HCT116 (cell line): Measurements from ENCODE around the gene PCDH9. TPM values are rescaled to one million over a fixed set of nuclear protein-coding genes. Genes with fewer than 3 reads are reported as not detected.

ENCODE experiments used
- ATAC-seq: fragments of 200-7000 bp; cut with Tn5 transposase; 2 replicates; pipeline ENCODE4 v1.9.1; 2020; ENCODE audit warnings: mild to moderate bottlenecking, moderate library complexity
- BruUV-seq: library from RNA; stranded (reverse); fragments of 400-500 nt; replicated peaks from 2 replicates; lab custom pipeline; 2021; lab: Mats Ljungman, UMichigan
- CTCF ChIA-PET: fragments of 300-600 bp; sonication (Branson Sonifier 250); formaldehyde crosslinking; loops from one replicate; lab custom pipeline; 2021; ENCODE audit warnings: antibody characterized with exemption; lab: Charles Lee
- POLR2A ChIA-PET: fragments of 300-600, 350-600 bp; sonication (Branson Sonifier 250); formaldehyde crosslinking; loops from one replicate; lab custom pipeline; 2021; ENCODE audit warnings: antibody characterized with exemption; lab: Charles Lee
- RAD21 ChIA-PET, 2 experiments: fragments of 300-600 bp; sonication (Branson Sonifier 250); formaldehyde crosslinking; loops; one replicate each; lab custom pipeline; 2023; ENCODE audit warnings: low total read pairs in 2 of 2; ENCODE audit not compliant: uncharacterized antibody in 2 of 2, unreplicated experiment in 2 of 2, low non-redundant PET in 1 of 2; lab: Charles Lee
- DNase-seq: peaks from one replicate; pipeline ENCODE4 v3.0.0-alpha.2; 2010; ENCODE audit warnings: low read depth, low spot score
- H2AFZ ChIP-seq: fragments of 200-600 bp; shearing (Covaris generic), sonication (generic); 2 replicates; pipeline ENCODE4 v1.6.1; 2017; ENCODE audit warnings: low read depth, mixed run types, mixed read lengths, antibody characterized with exemption, low read length; ENCODE audit not compliant: poor library complexity, severe bottlenecking
- H3K27ac ChIP-seq: 2 replicates; pipeline ENCODE4 v1.5.1; 2012; ENCODE audit warnings: low read depth, low read length
- H3K27me3 ChIP-seq: fragments of 200-600 bp; sonication (generic); 2 replicates; pipeline ENCODE4 v1.6.1; 2016; ENCODE audit warnings: mixed run types, low read length, mixed read lengths; ENCODE audit not compliant: insufficient read depth
- H3K36me3 ChIP-seq, 2 experiments: fragments of 200-500 bp in 1 of 2; fragments of 200-600 bp in 1 of 2; sonication (Bioruptor generic) in 1 of 2; sonication (generic) in 1 of 2; 2 replicates each; pipeline versions ENCODE4 v1.5.1 to v1.6.1; 2014 to 2016; ENCODE audit warnings: low read length in 2 of 2, inconsistent platforms in 1 of 2, mixed read lengths in 1 of 2, mixed run types in 1 of 2; ENCODE audit not compliant: insufficient read depth in 2 of 2, control insufficient read depth in 1 of 2
- H3K4me1 ChIP-seq, 2 experiments: fragments of 200-600 bp in 1 of 2; sonication (generic) in 1 of 2; 2 replicates each; pipeline versions ENCODE4 v1.5.1 to v1.6.1; 2012 to 2017; ENCODE audit warnings: low read length in 2 of 2, inconsistent platforms in 1 of 2, mild to moderate bottlenecking in 1 of 2, mixed read lengths in 1 of 2, mixed run types in 1 of 2, moderate library complexity in 1 of 2; ENCODE audit not compliant: insufficient read depth in 2 of 2, control insufficient read depth in 1 of 2
- H3K4me2 ChIP-seq: fragments of 200-600 bp; sonication (generic); 2 replicates; pipeline ENCODE4 v1.6.1; 2017; ENCODE audit warnings: mixed run types, low read length, mixed read lengths
- H3K4me3 ChIP-seq, 2 experiments: fragments of 200-600 bp in 1 of 2; sonication (generic) in 1 of 2; replicated peaks in 1 of 2; 2 replicates each; pipeline ENCODE4 v1.5.1; 2011 to 2016; ENCODE audit warnings: low read length in 2 of 2, control low read depth in 1 of 2, low read depth in 1 of 2, mild to moderate bottlenecking in 1 of 2, mixed read lengths in 1 of 2, mixed run types in 1 of 2
- H3K79me2 ChIP-seq: fragments of 200-600 bp; sonication (generic); 2 replicates; pipeline ENCODE4 v1.6.1; 2017; ENCODE audit warnings: mild to moderate bottlenecking, mixed run types, low read length, moderate library complexity, mixed read lengths; ENCODE audit not compliant: insufficient read depth
- H3K9ac ChIP-seq: fragments of 200-600 bp; sonication (generic); 2 replicates; pipeline ENCODE4 v1.6.1; 2016; ENCODE audit warnings: low read length, mixed read lengths
- H3K9me2 ChIP-seq: fragments of 200-600 bp; sonication (generic), shearing (Covaris generic); 2 replicates; pipeline ENCODE4 v1.6.1; 2017; ENCODE audit warnings: mixed run types, mild to moderate bottlenecking, moderate library complexity; ENCODE audit not compliant: insufficient read depth
- H3K9me3 ChIP-seq, 2 experiments: fragments of 200-500 bp in 1 of 2; fragments of 200-600 bp in 1 of 2; sonication (Bioruptor generic) in 1 of 2; sonication (generic) in 1 of 2; 2 replicates each; pipeline ENCODE4 v1.6.1; 2014 to 2017; ENCODE audit warnings: low read length in 2 of 2, mixed read lengths in 2 of 2, inconsistent platforms in 1 of 2, low read depth in 1 of 2, mild to moderate bottlenecking in 1 of 2, mixed run types in 1 of 2, moderate library complexity in 1 of 2; ENCODE audit not compliant: control insufficient read depth in 1 of 2, insufficient read depth in 1 of 2
- H4K20me1 ChIP-seq: fragments of 200-600 bp; sonication (generic), shearing (Covaris generic); 2 replicates; pipeline ENCODE4 v1.6.1; 2017; ENCODE audit warnings: mixed run types, mild to moderate bottlenecking, moderate library complexity; ENCODE audit not compliant: insufficient read depth
- EZH2 ChIP-seq: fragments of 200-600 bp; sonication (generic); IDR thresholded peaks from 2 replicates; pipeline ENCODE4 v1.6.1; 2017; ENCODE audit warnings: antibody characterized with exemption, mixed run types
- FOSL1 ChIP-seq: IDR thresholded peaks from 2 replicates; pipeline ENCODE4 v1.6.1; 2012; ENCODE audit warnings: low read depth
- POLR2A ChIP-seq: IDR thresholded peaks from 2 replicates; pipeline ENCODE4 v1.7.0; 2011; ENCODE audit warnings: borderline replicate concordance; ENCODE audit not compliant: insufficient read depth, insufficient read length; ENCODE audit errors: extremely low read depth
- POLR2AphosphoS5 ChIP-seq: IDR thresholded peaks from 2 replicates; pipeline ENCODE4 v1.6.1; 2011; ENCODE audit warnings: mild to moderate bottlenecking, low read depth, low read length, moderate library complexity
- RAD21 ChIP-seq: IDR thresholded peaks from 2 replicates; pipeline ENCODE4 v1.6.1; 2012; ENCODE audit warnings: low read depth, mild to moderate bottlenecking
- SIN3A ChIP-seq: IDR thresholded peaks from 2 replicates; pipeline ENCODE4 v1.6.1; 2012; ENCODE audit warnings: low read depth
- SP1 ChIP-seq: IDR thresholded peaks from 2 replicates; pipeline ENCODE4 v1.6.1; 2012; ENCODE audit warnings: low read depth
- TCF7L2 ChIP-seq: IDR thresholded peaks from 2 replicates; pipeline ENCODE4 v1.7.0; 2011; ENCODE audit warnings: borderline replicate concordance, inconsistent platforms; ENCODE audit not compliant: insufficient read depth, insufficient read length; ENCODE audit errors: extremely low read depth
- YY1 ChIP-seq: IDR thresholded peaks from 2 replicates; pipeline ENCODE4 v1.6.1; 2011; ENCODE audit warnings: low read length, low read depth, moderate library complexity, mild to moderate bottlenecking; ENCODE audit not compliant: insufficient replicate concordance; ENCODE audit errors: extremely low read depth
- ZFX ChIP-seq: fragments of 450-650 bp; IDR thresholded peaks from 2 replicates; pipeline ENCODE4 v1.6.1; 2017
- intact Hi-C: fragments of 100-400 bp; cut with micrococcal nuclease; formaldehyde crosslinking; loops from 2 replicates; pipeline ENCODE4 v1.10.0; 2022
- total RNA-seq: library from RNA; stranded (reverse); gene quantifications from one replicate; pipeline ENCODE4 v1.2.1, GENCODE V29; 2021; ENCODE audit not compliant: unreplicated experiment
- TF ChIP-seq, protein P1 (sequence below): IDR thresholded peaks from 2 replicates; pipeline ENCODE4 v1.6.1; 2012
- TF ChIP-seq, protein P2 (sequence below), 3 experiments: fragments of 200-600 bp in 1 of 3; sonication (generic) in 1 of 3; IDR thresholded peaks in 2 of 3; conservative IDR thresholded peaks in 1 of 3; 2 replicates each; pipeline ENCODE4 v1.5.1; 2012 to 2017; ENCODE audit warnings: low read depth in 2 of 3, low read length in 2 of 3, antibody characterized with exemption in 1 of 3, borderline replicate concordance in 1 of 3, control low read depth in 1 of 3, mild to moderate bottlenecking in 1 of 3, mixed read lengths in 1 of 3, mixed run types in 1 of 3, moderate library complexity in 1 of 3; ENCODE audit not compliant: insufficient read depth in 1 of 3
- TF ChIP-seq, protein P3 (sequence below): IDR thresholded peaks from 2 replicates; pipeline ENCODE4 v1.6.1; 2012; ENCODE audit warnings: low read depth
- TF ChIP-seq, protein P4 (sequence below): IDR thresholded peaks from 2 replicates; pipeline ENCODE4 v1.6.1; 2012

PCDH9 gene
- total RNA-seq, 1 experiment from 2014 or later = 0.02 TPM

DNA sequence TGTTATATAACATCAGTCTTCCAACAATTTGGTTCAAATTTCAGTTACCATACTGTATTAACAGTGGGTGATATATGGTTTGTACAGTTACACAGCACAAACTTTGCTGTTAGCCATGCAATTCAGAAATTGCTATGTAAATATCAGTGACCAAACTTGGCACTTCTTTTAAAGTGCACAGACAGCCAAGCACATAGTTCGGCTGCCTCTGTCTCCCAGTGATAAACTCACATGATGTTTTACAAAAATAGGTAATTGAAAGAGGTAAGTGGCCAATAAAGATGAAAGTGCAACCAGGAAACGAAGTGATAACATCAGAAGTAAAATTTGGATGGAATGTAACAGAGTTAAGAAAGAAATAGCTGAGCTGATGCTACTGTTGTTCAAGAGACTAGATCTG is 143.9 kb downstream of the PCDH9 start:
- Histone ChIP-seq H4K20me1 (no peaks in the 10 kb centered on the region), H3K27me3 (no peaks in the 10 kb centered on the region), H3K27ac (no peak overlapping the region), H3K4me2 (no peak overlapping the region), H3K4me3 (no peak overlapping the region), H3K4me1 (no peaks in the 10 kb centered on the region), H3K36me3 (no peaks in the 10 kb centered on the region), H3K9me3 (no peaks in the 10 kb centered on the region), H3K9ac (no peak overlapping the region), H2AFZ (no peak overlapping the region), H3K79me2 (no peaks in the 10 kb centered on the region), H3K9me2 (no peaks in the 10 kb centered on the region)
- DNase-seq (no peak), ATAC-seq (no peak)
- TF ChIP-seq SP1 = no peak
- TF ChIP-seq ZFX = no peak
- no peak for TF ChIP-seq RAD21
- no peak for TF ChIP-seq EZH2
- no peak for TF ChIP-seq FOSL1
- TF ChIP-seq POLR2A = no peak
- TF ChIP-seq YY1 = no peak
- TF ChIP-seq, protein P1, sequence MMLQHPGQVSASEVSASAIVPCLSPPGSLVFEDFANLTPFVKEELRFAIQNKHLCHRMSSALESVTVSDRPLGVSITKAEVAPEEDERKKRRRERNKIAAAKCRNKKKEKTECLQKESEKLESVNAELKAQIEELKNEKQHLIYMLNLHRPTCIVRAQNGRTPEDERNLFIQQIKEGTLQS = no peak
- TF ChIP-seq, protein P2, sequence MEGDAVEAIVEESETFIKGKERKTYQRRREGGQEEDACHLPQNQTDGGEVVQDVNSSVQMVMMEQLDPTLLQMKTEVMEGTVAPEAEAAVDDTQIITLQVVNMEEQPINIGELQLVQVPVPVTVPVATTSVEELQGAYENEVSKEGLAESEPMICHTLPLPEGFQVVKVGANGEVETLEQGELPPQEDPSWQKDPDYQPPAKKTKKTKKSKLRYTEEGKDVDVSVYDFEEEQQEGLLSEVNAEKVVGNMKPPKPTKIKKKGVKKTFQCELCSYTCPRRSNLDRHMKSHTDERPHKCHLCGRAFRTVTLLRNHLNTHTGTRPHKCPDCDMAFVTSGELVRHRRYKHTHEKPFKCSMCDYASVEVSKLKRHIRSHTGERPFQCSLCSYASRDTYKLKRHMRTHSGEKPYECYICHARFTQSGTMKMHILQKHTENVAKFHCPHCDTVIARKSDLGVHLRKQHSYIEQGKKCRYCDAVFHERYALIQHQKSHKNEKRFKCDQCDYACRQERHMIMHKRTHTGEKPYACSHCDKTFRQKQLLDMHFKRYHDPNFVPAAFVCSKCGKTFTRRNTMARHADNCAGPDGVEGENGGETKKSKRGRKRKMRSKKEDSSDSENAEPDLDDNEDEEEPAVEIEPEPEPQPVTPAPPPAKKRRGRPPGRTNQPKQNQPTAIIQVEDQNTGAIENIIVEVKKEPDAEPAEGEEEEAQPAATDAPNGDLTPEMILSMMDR (IDR thresholded peaks at IDR 0.05 in 2 of 3, conservative IDR thresholded peaks at IDR 0.05 in 1 of 3; ENCODE audit: borderline replicate concordance in 1 of 3, insufficient read depth in 1 of 3, low read depth in 2 of 3, low read length in 2 of 3) = no peak
- TF ChIP-seq, protein P3, sequence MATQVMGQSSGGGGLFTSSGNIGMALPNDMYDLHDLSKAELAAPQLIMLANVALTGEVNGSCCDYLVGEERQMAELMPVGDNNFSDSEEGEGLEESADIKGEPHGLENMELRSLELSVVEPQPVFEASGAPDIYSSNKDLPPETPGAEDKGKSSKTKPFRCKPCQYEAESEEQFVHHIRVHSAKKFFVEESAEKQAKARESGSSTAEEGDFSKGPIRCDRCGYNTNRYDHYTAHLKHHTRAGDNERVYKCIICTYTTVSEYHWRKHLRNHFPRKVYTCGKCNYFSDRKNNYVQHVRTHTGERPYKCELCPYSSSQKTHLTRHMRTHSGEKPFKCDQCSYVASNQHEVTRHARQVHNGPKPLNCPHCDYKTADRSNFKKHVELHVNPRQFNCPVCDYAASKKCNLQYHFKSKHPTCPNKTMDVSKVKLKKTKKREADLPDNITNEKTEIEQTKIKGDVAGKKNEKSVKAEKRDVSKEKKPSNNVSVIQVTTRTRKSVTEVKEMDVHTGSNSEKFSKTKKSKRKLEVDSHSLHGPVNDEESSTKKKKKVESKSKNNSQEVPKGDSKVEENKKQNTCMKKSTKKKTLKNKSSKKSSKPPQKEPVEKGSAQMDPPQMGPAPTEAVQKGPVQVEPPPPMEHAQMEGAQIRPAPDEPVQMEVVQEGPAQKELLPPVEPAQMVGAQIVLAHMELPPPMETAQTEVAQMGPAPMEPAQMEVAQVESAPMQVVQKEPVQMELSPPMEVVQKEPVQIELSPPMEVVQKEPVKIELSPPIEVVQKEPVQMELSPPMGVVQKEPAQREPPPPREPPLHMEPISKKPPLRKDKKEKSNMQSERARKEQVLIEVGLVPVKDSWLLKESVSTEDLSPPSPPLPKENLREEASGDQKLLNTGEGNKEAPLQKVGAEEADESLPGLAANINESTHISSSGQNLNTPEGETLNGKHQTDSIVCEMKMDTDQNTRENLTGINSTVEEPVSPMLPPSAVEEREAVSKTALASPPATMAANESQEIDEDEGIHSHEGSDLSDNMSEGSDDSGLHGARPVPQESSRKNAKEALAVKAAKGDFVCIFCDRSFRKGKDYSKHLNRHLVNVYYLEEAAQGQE = no peak
- TF ChIP-seq, protein P4, sequence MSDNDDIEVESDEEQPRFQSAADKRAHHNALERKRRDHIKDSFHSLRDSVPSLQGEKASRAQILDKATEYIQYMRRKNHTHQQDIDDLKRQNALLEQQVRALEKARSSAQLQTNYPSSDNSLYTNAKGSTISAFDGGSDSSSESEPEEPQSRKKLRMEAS = no peak
- no peak for TF ChIP-seq SIN3A
- TF ChIP-seq TCF7L2 = no peak
- no peak for TF ChIP-seq POLR2AphosphoS5
- ChIA-PET RAD21 (no interaction called here), CTCF (no interaction called here), POLR2A (no interaction called here)
- no TSS peak for BruUV-seq
- intact Hi-C loops = no loop called here
